H1 (cell line): ENCODE data around the gene FBXO21. TPM values are rescaled to one million over a fixed set of nuclear protein-coding genes. Genes with fewer than 3 reads are reported as not detected.

Experiments
- CTCF ChIA-PET: fragments of 300-600 bp; sonication (Branson Sonifier 250); formaldehyde crosslinking; loops from one replicate; lab custom pipeline; 2021; ENCODE audit not compliant: partially characterized antibody; lab: Charles Lee
- POLR2A ChIA-PET: fragments of 300-600 bp; sonication (Branson Sonifier 250); formaldehyde crosslinking; loops from one replicate; lab custom pipeline; 2021; ENCODE audit warnings: inconsistent platforms; ENCODE audit not compliant: partially characterized antibody; lab: Charles Lee
- DNase-seq, 2 experiments: peaks; one replicate each; pipeline versions ENCODE4 v3.0.0 to v3.0.0-alpha.2; 2010 to 2022; ENCODE audit warnings: low spot score in 2 of 2, low read depth in 1 of 2, mixed read lengths in 1 of 2
- FAIRE-seq: peaks from 2 replicates; lab custom pipeline; 2011; peaks lifted over from hg19 to GRCh38; lab: Jason Lieb, UNC
- H2AFZ ChIP-seq: 2 replicates; pipeline ENCODE4 v1.8.1; 2012; ENCODE audit warnings: low read length, inconsistent platforms
- H2AK5ac ChIP-seq: 2 replicates; pipeline ENCODE4 v1.6.1; 2013; ENCODE audit warnings: low read depth, low read length
- H2BK120ac ChIP-seq: replicated peaks from 2 replicates; pipeline ENCODE3; 2013; ENCODE audit warnings: low read depth, low read length, inconsistent platforms
- H2BK12ac ChIP-seq: 2 replicates; pipeline ENCODE4 v1.6.1; 2013; ENCODE audit warnings: low read depth, low read length
- H2BK15ac ChIP-seq: 2 replicates; pipeline ENCODE4 v1.6.1; 2013; ENCODE audit warnings: low read length
- H2BK20ac ChIP-seq: 2 replicates; pipeline ENCODE4 v1.6.1; 2013; ENCODE audit warnings: low read length
- H2BK5ac ChIP-seq: 2 replicates; pipeline ENCODE4 v1.6.1; 2013; ENCODE audit warnings: low read depth, low read length
- H3K14ac ChIP-seq: 2 replicates; pipeline ENCODE4 v1.6.1; 2013; ENCODE audit warnings: inconsistent platforms; ENCODE audit not compliant: insufficient read length
- H3K18ac ChIP-seq: 2 replicates; pipeline ENCODE4 v1.6.1; 2013; ENCODE audit warnings: low read length; ENCODE audit errors: extremely low read depth
- H3K23ac ChIP-seq: 2 replicates; pipeline ENCODE4 v1.6.1; 2013; ENCODE audit warnings: inconsistent platforms; ENCODE audit not compliant: insufficient read length
- H3K23me2 ChIP-seq: 2 replicates; pipeline ENCODE4 v1.6.1; 2013; ENCODE audit warnings: low read depth, low read length
- H3K27ac ChIP-seq: 2 replicates; pipeline ENCODE4 v1.6.1; 2011; ENCODE audit warnings: low read depth, low read length, inconsistent platforms
- H3K27me3 ChIP-seq, 4 experiments: replicated peaks in 1 of 4; 1 replicate in 1 of 4; 2 replicates in 3 of 4; pipeline versions ENCODE4 v1.6.1 to v1.8.1; 2011 to 2013; ENCODE audit warnings: low read length in 3 of 4, mild to moderate bottlenecking in 3 of 4, inconsistent platforms in 2 of 4, mixed read lengths in 2 of 4, moderate library complexity in 1 of 4; ENCODE audit not compliant: control insufficient read depth in 3 of 4, insufficient read depth in 3 of 4; ENCODE audit errors: extremely low read depth in 1 of 4
- H3K36me3 ChIP-seq, 4 experiments: 2 replicates each; pipeline versions ENCODE4 v1.6.1 to v1.8.1; 2011 to 2013; ENCODE audit warnings: mild to moderate bottlenecking in 4 of 4, low read length in 3 of 4, moderate library complexity in 2 of 4, control low read depth in 1 of 4, inconsistent platforms in 1 of 4; ENCODE audit not compliant: insufficient read depth in 4 of 4, control insufficient read depth in 2 of 4
- H3K4ac ChIP-seq: replicated peaks from 2 replicates; pipeline ENCODE3; 2013; ENCODE audit warnings: low read length, low read depth, mixed read lengths, inconsistent platforms; ENCODE audit not compliant: insufficient read length
- H3K4me1 ChIP-seq, 4 experiments: replicated peaks in 1 of 4; 1 replicate in 1 of 4; 2 replicates in 3 of 4; pipeline versions ENCODE4 v1.6.1 to v1.8.1; 2011 to 2013; ENCODE audit warnings: low read length in 3 of 4, inconsistent platforms in 2 of 4, mixed read lengths in 1 of 4; ENCODE audit not compliant: insufficient read depth in 4 of 4, control insufficient read depth in 3 of 4
- H3K4me2 ChIP-seq, 2 experiments: 2 replicates each; pipeline versions ENCODE4 v1.6.1 to v1.8.1; 2011 to 2013; ENCODE audit warnings: low read depth in 2 of 2, low read length in 2 of 2, control low read depth in 1 of 2, inconsistent platforms in 1 of 2, mild to moderate bottlenecking in 1 of 2; ENCODE audit not compliant: insufficient read depth in 1 of 2
- H3K4me3 ChIP-seq, 4 experiments: fragments of 200-600, 300-600 bp in 1 of 4; sonication (generic), shearing (Covaris generic), sonication (Bioruptor Twin) in 1 of 4; 2 replicates each; pipeline versions ENCODE4 v1.5.1 to v1.8.1; 2011 to 2016; ENCODE audit warnings: low read length in 4 of 4, low read depth in 3 of 4, control low read depth in 2 of 4, inconsistent platforms in 2 of 4, mild to moderate bottlenecking in 2 of 4, mixed read lengths in 1 of 4, moderate library complexity in 1 of 4; ENCODE audit not compliant: insufficient read depth in 2 of 4; ENCODE audit errors: extremely low read depth in 1 of 4
- H3K56ac ChIP-seq: replicated peaks from 2 replicates; pipeline ENCODE3; 2013; ENCODE audit warnings: low read depth, mild to moderate bottlenecking, mixed read lengths, low read length, inconsistent platforms; ENCODE audit not compliant: insufficient read length
- H3K79me1 ChIP-seq: 2 replicates; pipeline ENCODE4 v1.6.1; 2013; ENCODE audit warnings: low read depth, low read length, control low read depth
- H3K79me2 ChIP-seq, 2 experiments: 2 replicates each; pipeline versions ENCODE4 v1.6.1 to v1.8.1; 2012 to 2013; ENCODE audit warnings: low read length in 2 of 2, mild to moderate bottlenecking in 2 of 2, inconsistent platforms in 1 of 2; ENCODE audit not compliant: insufficient read depth in 2 of 2, control insufficient read depth in 1 of 2
- H3K9ac ChIP-seq, 4 experiments: replicated peaks in 1 of 4; 1 replicate in 1 of 4; 2 replicates in 3 of 4; pipeline versions ENCODE4 v1.6.1 to v1.8.1; 2011 to 2013; ENCODE audit warnings: low read depth in 3 of 4, low read length in 3 of 4, control low read depth in 2 of 4, mild to moderate bottlenecking in 2 of 4, moderate library complexity in 2 of 4, inconsistent platforms in 1 of 4; ENCODE audit errors: extremely low read depth in 1 of 4
- H3K9me3 ChIP-seq, 2 experiments: 2 replicates each; pipeline versions ENCODE4 v1.6.1 to v1.8.1; 2012 to 2013; ENCODE audit warnings: mild to moderate bottlenecking in 2 of 2, moderate library complexity in 2 of 2, control low read depth in 1 of 2, inconsistent platforms in 1 of 2, low read depth in 1 of 2, low read length in 1 of 2, mixed read lengths in 1 of 2; ENCODE audit not compliant: insufficient read depth in 2 of 2
- H4K20me1 ChIP-seq, 2 experiments: replicated peaks in 1 of 2; 2 replicates each; pipeline versions ENCODE3 to v1.8.1; 2011 to 2013; ENCODE audit warnings: inconsistent platforms in 2 of 2, low read length in 2 of 2, mild to moderate bottlenecking in 1 of 2; ENCODE audit not compliant: insufficient read depth in 2 of 2, control insufficient read depth in 1 of 2
- H4K5ac ChIP-seq: 2 replicates; pipeline ENCODE4 v1.6.1; 2013; ENCODE audit warnings: low read length, low read depth, mixed read lengths, inconsistent platforms; ENCODE audit not compliant: insufficient read length
- H4K8ac ChIP-seq: 2 replicates; pipeline ENCODE4 v1.8.0; 2013; ENCODE audit warnings: mild to moderate bottlenecking, moderate library complexity, low read length, inconsistent platforms; ENCODE audit not compliant: insufficient read depth; ENCODE audit errors: extremely low read depth
- H4K91ac ChIP-seq: replicated peaks from 2 replicates; pipeline ENCODE3; 2013; ENCODE audit warnings: low read length, mixed read lengths, inconsistent platforms; ENCODE audit not compliant: insufficient read length
- CBX5 ChIP-seq: fragments of 300-800, 300-1000 bp; sonication (generic); IDR thresholded peaks from 2 replicates; pipeline ENCODE4 v1.7.1; 2016; ENCODE audit warnings: antibody characterized with exemption, low read length, low read depth
- EGR1 ChIP-seq: IDR thresholded peaks from 2 replicates; pipeline ENCODE4 v1.6.1; 2011; ENCODE audit warnings: low read depth, low read length, borderline replicate concordance
- PHF8 ChIP-seq: fragments of 200-600 bp; sonication (generic); conservative IDR thresholded peaks from 2 replicates; pipeline ENCODE4 v1.7.1; 2012; ENCODE audit warnings: low read depth, mild to moderate bottlenecking, inconsistent platforms, low read length, moderate library complexity
- POLR2AphosphoS5 ChIP-seq: IDR thresholded peaks from 2 replicates; pipeline ENCODE4 v1.6.1; 2011; ENCODE audit warnings: low read depth, low read length
- POU5F1 ChIP-seq: IDR thresholded peaks from 2 replicates; pipeline ENCODE4 v1.6.1; 2011; ENCODE audit warnings: low read depth, mild to moderate bottlenecking, low read length, moderate library complexity
- SUZ12 ChIP-seq: fragments of 200-600 bp; sonication (generic); IDR thresholded peaks from 2 replicates; pipeline ENCODE4 v1.6.1; 2012; ENCODE audit warnings: mild to moderate bottlenecking, inconsistent platforms, low read length, moderate library complexity, mixed read lengths
- WGBS, 2 experiments: shearing (Covaris generic) in 1 of 2; methylation state at CpG; one replicate each; pipeline versions ENCODE4 v1.1.6 to v1.1.7; 2013 to 2015; ENCODE audit warnings: low lambda C conversion rate in 2 of 2, mixed read lengths in 2 of 2, inconsistent platforms in 1 of 2, low coverage in 1 of 2, missing lambda C conversion rate in 1 of 2; ENCODE audit not compliant: insufficient replicate concordance in 2 of 2, insufficient coverage in 1 of 2, insufficient read length in 1 of 2; ENCODE audit errors: extremely low coverage in 1 of 2, missing lambda C conversion rate in 1 of 2; 5-methylcytosine and 5-hydroxymethylcytosine counted together
- polyA plus RNA-seq, 7 experiments: library from polyadenylated mRNA; depleted of rRNA in 3 of 7; stranded (reverse) in 5 of 7; unstranded in 2 of 7; fragments of >200 nt in 5 of 7; fragments of 200-250 nt in 2 of 7; gene quantifications; 1 replicate in 5 of 7; 2 replicates in 1 of 7; 4 replicates in 1 of 7; pipeline versions ENCODE4 v1.2.1 to v1.2.3, GENCODE V29; 2011 to 2013; ENCODE audit warnings: missing spikeins in 2 of 7, mixed read lengths in 2 of 7
- total RNA-seq: library from RNA; stranded (reverse); fragmentation: NEBNext Ultra II Directional; extraction: Animal tissue kit (Norgen Biotek cat#: 25700); gene quantifications from 2 replicates; pipeline ENCODE4 v1.2.1, GENCODE V29; 2021
- TF ChIP-seq, protein P1 (sequence below): IDR thresholded peaks from 2 replicates; pipeline ENCODE4 v1.6.1; 2012; ENCODE audit warnings: inconsistent platforms

FBXO21 gene
- total and polyA plus RNA-seq, 2 of the 8 experiments (the other 6 are each of a cell fraction or from before 2014, with no cell fraction given) = 57.0 to 80.6 TPM

DNA sequence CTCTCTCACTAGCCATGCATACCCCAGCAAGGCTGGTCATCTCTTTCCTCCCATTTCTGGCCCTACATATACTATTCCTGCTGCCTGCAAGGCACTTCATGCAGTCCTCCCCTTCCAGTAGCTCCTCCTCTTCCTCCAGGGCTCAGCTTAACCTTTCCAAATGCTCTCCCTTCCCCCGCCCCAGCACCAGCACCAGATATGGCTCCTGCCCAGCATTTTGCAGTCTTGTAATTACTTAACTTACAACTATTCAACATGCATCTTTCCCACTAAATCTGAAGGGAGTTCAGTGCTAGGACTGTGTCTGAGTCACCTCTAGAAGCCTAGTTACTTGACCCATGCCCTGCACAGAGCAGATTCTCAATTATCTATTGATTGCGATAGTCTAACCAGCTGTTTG is 1.8 kb upstream of the FBXO21 start:
- TF ChIP-seq, protein P1, sequence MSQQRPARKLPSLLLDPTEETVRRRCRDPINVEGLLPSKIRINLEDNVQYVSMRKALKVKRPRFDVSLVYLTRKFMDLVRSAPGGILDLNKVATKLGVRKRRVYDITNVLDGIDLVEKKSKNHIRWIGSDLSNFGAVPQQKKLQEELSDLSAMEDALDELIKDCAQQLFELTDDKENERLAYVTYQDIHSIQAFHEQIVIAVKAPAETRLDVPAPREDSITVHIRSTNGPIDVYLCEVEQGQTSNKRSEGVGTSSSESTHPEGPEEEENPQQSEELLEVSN = no peak
- no peak for TF ChIP-seq EGR1
- no peak for TF ChIP-seq POLR2AphosphoS5
- no peak for TF ChIP-seq CBX5
- TF ChIP-seq SUZ12 = no peak
- TF ChIP-seq PHF8 = no peak
- TF ChIP-seq POU5F1 = no peak
- 65% methylated on average over 2 of the region's 2 CpGs; no CpG with 5 or more reads in 1 of the 2 experiments for WGBS, 2 experiments

More for the DNA sequence above, 1.8 kb upstream of the FBXO21 start:
- CTCF ChIA-PET = interaction anchor here (1.0 to 1.2 kb wide), 3 partner anchors 21 to 38 kb away, joined by 3 to 6 read pairs (median 3); no protein-coding TSS in a partner anchor
- H2BK5ac ChIP-seq = peak overlapping the region; percentile 32; the same call in 1 of the 2 replicates
- H3K79me2 ChIP-seq = peaks cover 7 to 26% of the 10 kb centered on the region in 2 experiments; a peak in 3 of 4 replicates
- H3K56ac ChIP-seq = no peak overlapping the region
- no peak overlapping the region for H2BK20ac ChIP-seq
- peak overlapping the region; percentile 18; the same call in 1 of the 2 replicates for H2BK15ac ChIP-seq
- peaks cover 8% of the 10 kb centered on the region for H3K79me1 ChIP-seq
- H3K36me3 ChIP-seq = peaks cover 0 to 6% (median 2%) of the 10 kb centered on the region in 4 experiments; a peak in 2 of 8 replicates
- peaks cover 0 to 2% (median 0%) of the 10 kb centered on the region in 4 experiments; a peak in 1 of 7 replicates for H3K27me3 ChIP-seq
- H3K4me1 ChIP-seq = peaks cover 2 to 9% (median 4%) of the 10 kb centered on the region in 4 experiments; a peak in 5 of 7 replicates
- H2BK120ac ChIP-seq = no peak overlapping the region
- H4K20me1 ChIP-seq = peaks cover 0 to 10% of the 10 kb centered on the region in 2 experiments
- H4K8ac ChIP-seq = no peak overlapping the region
- H3K23ac ChIP-seq = no peak overlapping the region
- peaks cover 13% of the 10 kb centered on the region; the same call in 1 of the 2 replicates for H3K23me2 ChIP-seq
- no peak overlapping the region for H3K4me3 ChIP-seq
- H3K9ac ChIP-seq = no peak overlapping the region
- H3K9me3 ChIP-seq = no peaks in the 10 kb centered on the region
- no peak overlapping the region for H3K4ac ChIP-seq
- no peak overlapping the region for H4K91ac ChIP-seq
- peak overlapping the region; percentile 41; the same call in 1 of the 2 replicates for H2AK5ac ChIP-seq
- no peak overlapping the region for H3K18ac ChIP-seq
- H2BK12ac ChIP-seq = no peak overlapping the region
- DNase-seq (no peak), FAIRE-seq (peak; percentile 13)
- H4K5ac ChIP-seq = no peak overlapping the region
- H3K14ac ChIP-seq = no peak overlapping the region
- H3K4me2 ChIP-seq = peak overlapping the region in 1 of 2 experiments; percentile 20; a peak in 1 of 4 replicates
- H2AFZ ChIP-seq = peak overlapping the region; percentile 61
- POLR2A ChIA-PET = interaction anchor here (0.7 to 1.8 kb wide), 2 partner anchors 9 to 192 kb away, joined by 3 to 7 read pairs; no protein-coding TSS in a partner anchor
- H3K27ac ChIP-seq = no peak overlapping the region
